Effector memory CD8-positive, alpha-beta T cell (primary cell): ENCODE measurements around the gene GATD1.
A peak's percentile ranks its signal among the peaks of the same experiment; 100 is the strongest.

Experiments
- ATAC-seq: fragments of 150-1000 bp; cut with Tn5 transposase; replicated peaks from 2 replicates; pipeline ENCODE4 v1.10.0; 2021; ENCODE audit warnings: mild to moderate bottlenecking, moderate library complexity
- DNase-seq, 3 experiments: peaks; one replicate each; pipeline ENCODE4 v3.0.0; 2021
- H3K27ac Mint-ChIP-seq, 2 donors: one replicate each; pipeline ENCODE4 v1.8.0; 2022; ENCODE audit warnings: mild to moderate bottlenecking in 2 of 2, mixed read lengths in 2 of 2, moderate library complexity in 2 of 2
- H3K27me3 Mint-ChIP-seq, 2 donors: one replicate each; pipeline ENCODE4 v1.8.0; 2022; ENCODE audit warnings: mixed read lengths in 2 of 2
- H3K36me3 Mint-ChIP-seq: one replicate; pipeline ENCODE4 v1.8.0; 2022; ENCODE audit warnings: mild to moderate bottlenecking, moderate library complexity, mixed read lengths; ENCODE audit not compliant: insufficient read depth
- H3K4me1 Mint-ChIP-seq, 2 donors: one replicate each; pipeline ENCODE4 v1.8.0; 2022; ENCODE audit warnings: low read depth in 2 of 2, mixed read lengths in 2 of 2
- H3K4me3 Mint-ChIP-seq, 2 donors: one replicate each; pipeline ENCODE4 v1.8.0; 2022; ENCODE audit warnings: mild to moderate bottlenecking in 2 of 2, mixed read lengths in 2 of 2, moderate library complexity in 2 of 2
- H3K9me3 Mint-ChIP-seq, 2 donors: one replicate each; pipeline ENCODE4 v1.8.0; 2022; ENCODE audit warnings: mixed read lengths in 2 of 2

Gene GATD1

GRCh38 chr11:773425-773824, 3.9 kb downstream of the GATD1 start:
- DNase-seq = no peak
- H3K27me3 Mint-ChIP-seq = no peaks in the 10 kb centered on the region
- H3K4me3 Mint-ChIP-seq = no peak overlapping the region
- H3K36me3 Mint-ChIP-seq = peaks cover 24% of the 10 kb centered on the region
- H3K4me1 Mint-ChIP-seq = peaks cover 12 to 16% of the 10 kb centered on the region in 2 donors
- H3K27ac Mint-ChIP-seq = no peak overlapping the region
- no peaks in the 10 kb centered on the region for H3K9me3 Mint-ChIP-seq
- no peak for ATAC-seq

- Mint-ChIP-seq H3K27ac (no peak overlapping the region), H3K9me3 (no peaks in the 10 kb centered on the region), H3K4me3 (no peak overlapping the region), H3K27me3 (no peaks in the 10 kb centered on the region), H3K36me3 (peaks cover 24% of the 10 kb centered on the region), H3K4me1 (peaks cover 12 to 16% of the 10 kb centered on the region in 2 donors)
- ATAC-seq (no peak), DNase-seq (no peak)
These were observed 4.6 kb downstream of the GATD1 start for GRCh38 chr11:772429-773390.

GRCh38 chr11:771617-772204, 5.6 kb downstream of the GATD1 start:
- H3K4me3 Mint-ChIP-seq = no peak overlapping the region
- no peak overlapping the region for H3K27ac Mint-ChIP-seq
- peaks cover 28% of the 10 kb centered on the region for H3K36me3 Mint-ChIP-seq
- H3K27me3 Mint-ChIP-seq = no peaks in the 10 kb centered on the region
- H3K9me3 Mint-ChIP-seq = no peaks in the 10 kb centered on the region
- no peak for ATAC-seq
- peaks cover 12 to 14% of the 10 kb centered on the region in 2 donors for H3K4me1 Mint-ChIP-seq
- no peak for DNase-seq

- Mint-ChIP-seq H3K4me3 (no peak overlapping the region), H3K36me3 (peaks cover 21% of the 10 kb centered on the region), H3K4me1 (peaks cover 7 to 10% of the 10 kb centered on the region in 2 donors), H3K9me3 (no peaks in the 10 kb centered on the region), H3K27ac (no peak overlapping the region), H3K27me3 (no peaks in the 10 kb centered on the region)
- DNase-seq (no peak), ATAC-seq (no peak)
These were observed 6.4 kb downstream of the GATD1 start for GRCh38 chr11:770642-771616.

GRCh38 chr11:769887-770641, 7.2 kb downstream of the GATD1 start:
- Mint-ChIP-seq H3K27ac (no peak overlapping the region), H3K4me1 (peaks cover 4 to 7% of the 10 kb centered on the region in 2 donors), H3K27me3 (no peaks in the 10 kb centered on the region), H3K4me3 (no peak overlapping the region), H3K9me3 (no peaks in the 10 kb centered on the region), H3K36me3 (peaks cover 21% of the 10 kb centered on the region)
- no peak for DNase-seq
- ATAC-seq = no peak

GRCh38 chr11:767238-767637, 10.0 kb downstream of the GATD1 start:
- Mint-ChIP-seq H3K9me3 (no peaks in the 10 kb centered on the region), H3K4me3 (no peak overlapping the region), H3K27me3 (no peaks in the 10 kb centered on the region), H3K27ac (no peak overlapping the region), H3K36me3 (peaks cover 26% of the 10 kb centered on the region), H3K4me1 (peaks cover 0 to 2% of the 10 kb centered on the region in 2 donors)
- no peak for DNase-seq
- ATAC-seq = no peak

- DNase-seq (no peak), ATAC-seq (no peak)
- Mint-ChIP-seq H3K9me3 (no peaks in the 10 kb centered on the region), H3K27me3 (no peaks in the 10 kb centered on the region), H3K4me3 (no peak overlapping the region), H3K27ac (peak overlapping the region in 1 of 2 donors; percentile 29), H3K4me1 (peaks cover 0 to 2% of the 10 kb centered on the region in 2 donors), H3K36me3 (peaks cover 29% of the 10 kb centered on the region)
These were observed 10.4 kb downstream of the GATD1 start for GRCh38 chr11:766936-767210.

- no peak for ATAC-seq
- no peak for DNase-seq
- peak overlapping the region in 1 of 2 donors; percentile 29 for H3K27ac Mint-ChIP-seq
- no peak overlapping the region for H3K4me3 Mint-ChIP-seq
- no peaks in the 10 kb centered on the region for H3K9me3 Mint-ChIP-seq
- H3K36me3 Mint-ChIP-seq = peaks cover 32% of the 10 kb centered on the region
- no peaks in the 10 kb centered on the region for H3K27me3 Mint-ChIP-seq
- H3K4me1 Mint-ChIP-seq = peaks cover 0 to 2% of the 10 kb centered on the region in 2 donors
These were observed 11.0 kb downstream of the GATD1 start for GRCh38 chr11:766106-766935.

- H3K36me3 Mint-ChIP-seq = peaks cover 36% of the 10 kb centered on the region
- peaks cover 0 to 2% of the 10 kb centered on the region in 2 donors for H3K4me1 Mint-ChIP-seq
- no peak for DNase-seq
- H3K27me3 Mint-ChIP-seq = no peaks in the 10 kb centered on the region
- no peak for ATAC-seq
- peak overlapping the region in 1 of 2 donors; percentile 35 for H3K27ac Mint-ChIP-seq
- H3K4me3 Mint-ChIP-seq = no peak overlapping the region
- H3K9me3 Mint-ChIP-seq = no peaks in the 10 kb centered on the region
These were observed 11.5 kb downstream of the GATD1 start for GRCh38 chr11:765802-766091.

- Mint-ChIP-seq H3K36me3 (peaks cover 38% of the 10 kb centered on the region), H3K27ac (peak overlapping the region in 1 of 2 donors; percentile 35), H3K9me3 (no peaks in the 10 kb centered on the region), H3K27me3 (no peaks in the 10 kb centered on the region), H3K4me1 (peaks cover 0 to 2% of the 10 kb centered on the region in 2 donors), H3K4me3 (no peak overlapping the region)
- ATAC-seq (peak; percentile 90), DNase-seq (peak; percentile 50 to 67 (median 56))
These were observed 12.1 kb downstream of the GATD1 start for GRCh38 chr11:765025-765801.

- Mint-ChIP-seq H3K4me3 (no peak overlapping the region), H3K27me3 (no peaks in the 10 kb centered on the region), H3K9me3 (no peaks in the 10 kb centered on the region), H3K36me3 (peaks cover 35% of the 10 kb centered on the region), H3K4me1 (peaks cover 0 to 2% of the 10 kb centered on the region in 2 donors), H3K27ac (peak overlapping the region in 1 of 2 donors; percentile 35)
- ATAC-seq = no peak
- no peak for DNase-seq
These were observed 12.8 kb downstream of the GATD1 start for GRCh38 chr11:764322-765024.
